Posterior vena cava (tissue), 2 donors: ENCODE measurements around the gene RNF11. TPM values are rescaled to one million over a fixed set of nuclear protein-coding genes. Genes with fewer than 3 reads are reported as not detected.

ENCODE experiments used
- total RNA-seq, 2 donors: library from RNA; stranded (reverse); fragmentation: NEBNext Ultra II Directional; extraction: Animal tissue kit (Norgen Biotek cat#: 25700); gene quantifications; one replicate each; pipeline ENCODE4 v1.2.1, GENCODE V29; 2021
- donor health status: DM: yes; HTN: yes; CAD: no.
- donor health status: DM: yes; HTN: yes; CAD: no.

RNF11 gene
- total RNA-seq, 2 donors from 2014 or later = 101 to 114 TPM

Other genes starting within 250 kb of the RNF11 start
- gene C1orf185, start 134.0 kb upstream of the RNF11 start, total RNA-seq = not detected
- 1 to 10 TPM in 1 of 2 donors, under 1 TPM in 1; 0.81 to 1.6 TPM for gene TTC39A, start 94.3 kb downstream of the RNF11 start, total RNA-seq